ENCODE measurements around the gene TTN. TPM values are rescaled to one million over a fixed set of nuclear protein-coding genes. Genes with fewer than 3 reads are reported as not detected.

Gene TTN
- total RNA-seq, 1 experiment from 2014 or later = 0.05 TPM

Other genes starting within 250 kb of the TTN start
- 0.30 TPM for gene CCDC141, start 242.7 kb upstream of the TTN start, total RNA-seq (2021; ENCODE audit: unreplicated experiment)

Data from HCT116 (cell line).